HG02973 (cell line): ENCODE data around the gene RNF13.
"Not testable (repeated sequence)": the region's sequence is repeated elsewhere in the genome, so short reads cannot be mapped to it uniquely, and the experiment has no call there.

Source experiments
- ATAC-seq: cut with Tn5 transposase; IDR thresholded peaks from one replicate; pipeline ENCODE4 v1.9.1; 2021; ENCODE audit warnings: moderate library complexity; ENCODE audit not compliant: unreplicated experiment

The RNF13 gene

GRCh38 chr3:149838491-149838890 is 25.5 kb downstream of the RNF13 start:
- not testable (repeated sequence) for ATAC-seq

- not testable (repeated sequence) for ATAC-seq
Measured at GRCh38 chr3:149839469-149839868, 26.5 kb downstream of the RNF13 start.

- ATAC-seq: no peak
Measured at GRCh38 chr3:149839896-149840295, 26.9 kb downstream of the RNF13 start.

- ATAC-seq: no peak
Measured at GRCh38 chr3:149843502-149843901, 30.5 kb downstream of the RNF13 start.

- ATAC-seq: no peak
Measured at GRCh38 chr3:149844091-149844490, 31.1 kb downstream of the RNF13 start.

- ATAC-seq: no peak
Measured at GRCh38 chr3:149845570-149846244, 32.7 kb downstream of the RNF13 start.

- no peak for ATAC-seq
Measured at GRCh38 chr3:149848238-149848637, 35.2 kb downstream of the RNF13 start.

GRCh38 chr3:149848688-149849087 is 35.7 kb downstream of the RNF13 start:
- no peak for ATAC-seq

- ATAC-seq: no peak
Measured at GRCh38 chr3:149850787-149851584, 38.0 kb downstream of the RNF13 start.

- no peak for ATAC-seq
Measured at GRCh38 chr3:149858911-149859310, 45.9 kb downstream of the RNF13 start.

- ATAC-seq: no peak
Measured at GRCh38 chr3:149860881-149861280, 47.9 kb downstream of the RNF13 start.

GRCh38 chr3:149867563-149867962 is 54.5 kb downstream of the RNF13 start:
- ATAC-seq: no peak

GRCh38 chr3:149871855-149872254 is 58.8 kb downstream of the RNF13 start:
- ATAC-seq: no peak

GRCh38 chr3:149872589-149872988 is 59.6 kb downstream of the RNF13 start:
- no peak for ATAC-seq

GRCh38 chr3:149877668-149878067 is 64.7 kb downstream of the RNF13 start:
- ATAC-seq: no peak

- no peak for ATAC-seq
Measured at GRCh38 chr3:149879872-149880271, 66.9 kb downstream of the RNF13 start.

- no peak for ATAC-seq
Measured at GRCh38 chr3:149881879-149882278, 68.9 kb downstream of the RNF13 start.

GRCh38 chr3:149883134-149883533 is 70.1 kb downstream of the RNF13 start:
- no peak for ATAC-seq

- not testable (repeated sequence) for ATAC-seq
Measured at GRCh38 chr3:149883860-149884259, 70.8 kb downstream of the RNF13 start.

GRCh38 chr3:149884848-149885247 is 71.8 kb downstream of the RNF13 start:
- ATAC-seq: not testable (repeated sequence)

GRCh38 chr3:149886957-149887356 is 73.9 kb downstream of the RNF13 start:
- ATAC-seq: no peak

- no peak for ATAC-seq
Measured at GRCh38 chr3:149891621-149892020, 78.6 kb downstream of the RNF13 start.
